Measurements from ENCODE around the gene NDUFS6.

NDUFS6 gene

DNA sequence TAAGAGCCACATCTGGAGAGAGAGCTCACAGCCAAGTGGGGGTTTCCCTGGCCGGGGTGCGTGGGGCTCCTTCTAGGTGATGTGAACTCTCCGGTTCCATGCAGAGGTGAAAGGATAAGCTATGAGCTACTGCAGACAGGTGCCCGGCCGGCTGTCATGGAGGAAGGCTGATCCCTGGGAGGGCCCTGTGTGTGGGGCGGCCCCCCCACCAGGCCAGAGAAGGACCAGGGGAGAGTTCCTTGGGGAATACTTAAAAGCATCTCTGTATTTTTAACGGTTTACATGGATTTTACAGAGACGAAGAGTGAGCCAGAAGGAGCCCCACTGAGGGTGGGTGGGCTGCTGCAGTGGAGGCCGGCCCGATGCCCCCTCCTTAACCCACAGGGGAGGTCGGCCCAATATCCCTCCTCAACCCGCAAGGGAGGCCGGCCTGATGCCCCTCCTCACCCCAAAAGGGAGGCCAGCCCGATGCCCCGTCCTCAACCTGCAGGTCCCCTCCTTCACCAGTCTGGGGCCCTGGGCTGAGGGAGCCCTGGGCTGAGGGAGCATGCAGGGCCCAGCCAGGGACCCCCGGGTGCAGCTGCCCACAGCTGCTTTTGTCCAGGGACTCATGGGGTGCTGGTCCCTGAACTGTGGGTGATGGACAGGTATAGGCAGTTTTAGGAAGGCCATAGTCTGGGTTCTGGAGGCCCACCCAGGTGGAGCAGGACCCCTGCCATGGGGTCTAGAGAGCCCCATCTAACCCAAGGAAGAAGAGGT, 33.5 kb upstream of the NDUFS6 start:
- DNase-seq = no peak

DNA sequence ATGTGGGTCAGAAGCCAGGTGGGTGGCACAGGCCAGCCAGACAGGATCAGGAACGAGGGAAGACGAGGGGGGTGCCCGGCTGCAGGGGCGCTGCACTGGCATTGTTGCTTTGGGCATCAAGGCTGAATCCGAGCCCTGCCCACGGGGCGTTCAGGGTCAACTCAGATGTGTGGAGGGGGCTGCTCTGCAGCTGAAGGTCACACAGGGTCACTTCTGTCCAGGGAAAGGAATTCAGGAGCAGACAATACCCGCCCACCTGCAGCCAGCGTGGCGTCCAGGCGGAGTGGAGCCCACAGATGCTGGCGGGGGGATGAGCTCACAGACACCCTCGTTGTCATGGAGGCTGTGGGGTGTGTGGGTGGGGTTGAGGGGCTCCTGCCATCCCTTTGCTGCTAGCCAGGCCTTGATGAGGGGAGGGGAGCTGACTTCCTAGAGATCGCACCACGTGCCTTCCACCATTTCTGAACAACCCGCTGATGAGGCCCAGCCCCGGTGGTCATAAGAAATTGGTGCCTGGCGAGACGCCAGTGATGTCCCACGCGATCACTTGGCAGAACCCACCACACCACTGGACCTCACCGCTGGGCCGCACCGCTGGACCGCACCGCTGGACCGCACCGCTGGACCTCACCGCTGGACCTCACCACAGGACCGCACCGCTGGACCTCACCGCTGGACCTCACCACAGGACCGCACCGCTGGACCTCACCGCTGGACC, 32.8 kb upstream of the NDUFS6 start:
- no peak for DNase-seq

DNA sequence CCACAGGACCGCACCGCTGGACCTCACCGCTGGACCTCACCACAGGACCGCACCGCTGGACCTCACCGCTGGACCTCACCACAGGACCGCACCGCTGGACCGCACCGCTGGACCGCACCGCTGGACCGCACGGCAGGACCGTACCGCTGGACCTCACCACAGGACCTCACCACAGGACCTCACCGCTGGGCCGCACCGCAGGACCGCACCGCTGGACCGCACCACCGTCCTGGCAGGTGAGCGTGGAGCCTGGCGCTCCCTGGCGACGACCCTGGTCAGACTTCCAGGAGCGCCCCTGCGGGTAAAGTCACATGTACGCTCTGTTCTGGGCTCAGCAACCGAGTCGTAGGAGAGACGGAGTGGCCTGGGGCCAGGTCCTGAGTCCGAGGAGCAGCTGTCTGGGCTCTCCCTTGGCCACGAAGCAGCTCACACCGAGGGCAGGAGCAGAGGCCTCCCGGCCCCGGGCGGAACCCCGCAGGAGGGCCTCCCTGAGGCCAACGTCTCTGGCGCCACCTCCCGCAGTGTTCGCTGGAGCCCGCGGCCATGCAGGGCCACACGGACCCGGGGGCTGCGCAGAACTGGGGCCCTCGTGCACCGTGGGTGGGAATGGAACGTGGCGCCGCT, 32.1 kb upstream of the NDUFS6 start:
- no peak for DNase-seq

DNA sequence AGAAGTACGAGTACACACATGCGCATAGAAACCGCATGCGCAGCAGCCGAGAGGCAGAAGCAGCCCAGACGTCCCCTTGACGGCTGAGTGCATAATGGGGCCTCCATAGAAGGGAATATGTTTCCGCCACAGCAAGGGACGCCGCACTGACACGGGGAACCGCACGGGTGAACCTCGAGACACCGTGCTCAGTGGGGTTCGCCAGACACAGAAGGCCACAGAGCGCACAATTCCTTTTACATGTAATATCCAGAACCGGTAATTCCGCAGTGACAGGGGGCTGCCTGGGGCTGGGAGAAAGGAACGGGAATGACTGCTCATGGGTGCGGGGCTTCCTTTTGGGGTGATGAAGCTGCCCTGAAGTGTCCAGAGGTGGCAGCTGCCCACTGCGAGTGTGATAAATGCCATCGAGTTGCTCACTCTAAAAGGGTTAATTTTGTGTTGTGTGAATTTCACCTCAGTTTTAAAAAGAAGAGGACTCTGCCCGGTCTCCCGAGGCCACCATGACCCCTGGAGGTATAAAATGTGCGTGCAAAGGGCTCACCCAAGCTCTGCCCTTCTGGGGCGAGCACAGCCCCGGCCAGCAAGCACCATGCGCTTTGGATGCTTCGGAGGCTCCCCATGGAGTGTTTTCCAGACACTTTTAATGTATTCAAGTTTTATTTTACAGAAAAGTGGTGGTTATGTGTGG, 31.3 kb upstream of the NDUFS6 start:
- no peak for DNase-seq

DNA sequence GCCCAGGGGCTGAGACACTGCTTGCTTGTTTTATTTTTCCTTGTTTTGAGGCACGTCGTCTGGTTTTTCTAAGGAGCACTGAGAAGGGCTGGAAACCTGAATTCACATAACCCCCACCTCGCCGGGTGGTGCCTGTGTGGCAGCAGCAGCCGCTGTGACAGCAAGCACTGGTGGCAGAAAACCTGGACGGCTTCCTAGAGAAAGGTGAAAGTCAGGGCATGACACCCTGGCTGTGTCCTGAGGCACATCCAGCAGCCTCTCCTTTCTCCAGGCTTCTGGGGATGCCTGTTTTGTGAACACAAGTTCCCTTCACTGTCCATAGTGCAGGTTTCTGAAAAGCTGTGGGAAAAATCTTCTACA, 30.8 kb upstream of the NDUFS6 start:
- DNase-seq = no peak

DNA sequence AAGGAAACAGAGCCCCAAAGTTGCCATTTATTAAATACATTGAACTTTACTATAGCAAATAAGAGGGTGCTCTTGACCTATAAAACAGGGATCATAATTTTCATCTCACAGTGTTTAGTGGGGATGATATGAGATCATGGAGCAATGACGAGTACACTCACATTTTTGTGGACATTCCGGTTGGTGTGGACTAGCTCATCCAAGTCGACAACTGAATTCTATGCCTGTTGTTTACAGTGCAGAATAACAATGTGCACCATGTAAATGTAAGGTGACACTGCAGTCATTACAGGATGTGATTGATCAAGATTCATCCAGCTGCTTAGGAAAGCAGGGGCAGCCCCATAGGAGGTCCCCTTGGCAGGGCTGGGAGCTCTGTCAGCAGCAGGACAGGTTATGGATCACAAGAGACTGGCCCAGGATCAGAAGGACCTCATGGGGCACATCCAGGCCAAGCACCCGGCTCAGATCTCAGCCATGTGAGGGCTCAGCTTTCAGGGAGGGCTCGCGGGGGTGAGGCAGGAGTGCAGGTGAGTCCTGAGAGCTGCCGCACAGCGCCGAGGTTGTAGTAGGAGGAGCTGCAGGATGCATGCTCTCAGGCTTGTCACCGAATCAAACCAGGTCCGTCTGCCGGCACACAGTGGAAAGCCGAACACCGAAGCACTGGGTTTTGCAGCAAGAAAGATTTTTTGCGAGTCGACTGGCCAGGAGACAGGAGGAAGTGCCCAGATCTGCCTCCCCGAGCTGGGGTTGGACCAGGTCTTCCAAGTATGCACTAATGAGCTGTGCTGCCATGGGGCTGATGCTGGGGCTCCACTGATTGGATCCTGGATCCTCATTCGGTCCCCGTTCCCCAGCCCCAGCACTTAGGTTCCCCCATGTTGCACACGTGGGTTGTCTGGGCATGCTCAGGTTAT, 29.8 kb upstream of the NDUFS6 start:
- no peak for DNase-seq

DNA sequence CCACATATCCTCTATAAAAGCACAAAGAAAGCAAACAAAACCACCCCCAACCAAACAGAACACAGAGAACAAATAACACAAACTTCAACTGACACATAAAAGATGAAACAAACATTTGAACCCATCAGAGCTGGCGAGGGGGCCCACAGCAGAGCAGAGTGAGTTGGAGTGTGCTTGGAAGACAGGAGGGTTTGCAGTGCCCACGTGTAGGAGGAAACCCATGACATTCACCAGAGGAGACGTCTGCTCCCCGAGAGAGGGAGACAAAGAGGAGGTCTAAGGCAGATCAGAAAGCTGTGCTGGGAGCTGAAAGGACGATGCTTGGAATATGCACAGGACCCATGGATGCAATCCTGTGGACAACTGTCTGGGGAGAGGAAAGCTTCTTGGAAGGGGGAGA, 28.6 kb upstream of the NDUFS6 start:
- DNase-seq = no peak

DNA sequence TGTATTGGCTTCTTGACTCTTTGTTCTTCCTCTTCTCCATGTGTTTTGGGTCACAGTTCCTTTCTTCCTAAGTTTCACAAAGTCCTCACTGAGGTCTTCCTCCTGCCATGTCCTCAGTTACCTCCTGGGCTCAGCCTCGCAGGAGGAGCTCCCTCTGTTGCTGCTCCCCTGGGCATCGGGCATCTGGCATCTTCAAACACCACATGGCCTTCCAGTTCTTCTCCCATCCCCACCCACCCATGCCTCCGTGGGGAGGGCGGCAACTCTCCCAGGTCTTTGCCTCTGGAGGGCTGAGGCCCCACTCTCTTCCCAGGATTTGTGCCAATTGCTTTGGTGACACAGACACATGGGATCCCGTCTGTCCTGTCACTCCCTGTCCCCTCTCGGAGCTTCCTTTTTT, 24.4 kb upstream of the NDUFS6 start:
- no peak for DNase-seq

DNA sequence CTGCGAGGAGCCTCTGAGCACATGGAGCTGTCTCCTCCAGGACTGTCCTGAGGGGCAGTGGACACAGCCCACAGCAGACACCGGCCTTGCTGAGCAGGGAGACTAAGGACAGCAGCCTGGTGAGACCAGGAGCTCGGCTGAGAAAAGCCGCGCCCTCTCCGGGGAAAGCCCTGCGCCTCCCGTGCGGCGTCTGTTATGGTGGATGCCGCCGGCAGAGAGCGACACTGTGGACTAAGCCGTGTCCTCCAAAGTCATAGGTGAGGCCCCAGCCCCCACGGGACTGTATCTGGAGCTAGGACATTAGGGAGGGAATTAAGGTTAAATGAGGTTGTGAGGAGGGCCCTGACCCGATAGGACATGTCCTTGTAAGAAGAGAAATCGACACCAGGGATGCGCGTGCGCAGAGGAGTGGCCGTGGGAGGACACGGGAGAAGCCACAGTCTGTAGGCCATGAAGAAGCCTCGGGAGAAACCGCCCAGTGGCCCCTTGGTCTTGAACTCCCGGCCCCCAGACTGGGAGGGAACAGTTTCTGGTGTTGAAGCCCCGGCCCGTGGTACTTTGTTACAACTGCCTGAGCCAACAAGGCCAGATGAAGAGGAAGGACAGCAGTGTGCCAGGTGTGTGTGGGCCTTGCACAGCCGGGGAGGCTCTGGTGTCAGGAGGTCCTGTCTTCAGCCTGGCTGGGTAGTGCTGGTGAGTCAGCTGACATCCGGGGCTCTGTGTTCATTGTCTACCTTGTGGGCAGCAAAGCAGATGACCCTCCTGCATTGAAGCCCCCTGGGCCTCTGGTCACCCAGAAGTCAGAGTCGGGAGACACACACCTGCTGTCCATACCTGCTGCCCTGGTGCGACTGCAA, 23.7 kb upstream of the NDUFS6 start:
- no peak for DNase-seq

DNA sequence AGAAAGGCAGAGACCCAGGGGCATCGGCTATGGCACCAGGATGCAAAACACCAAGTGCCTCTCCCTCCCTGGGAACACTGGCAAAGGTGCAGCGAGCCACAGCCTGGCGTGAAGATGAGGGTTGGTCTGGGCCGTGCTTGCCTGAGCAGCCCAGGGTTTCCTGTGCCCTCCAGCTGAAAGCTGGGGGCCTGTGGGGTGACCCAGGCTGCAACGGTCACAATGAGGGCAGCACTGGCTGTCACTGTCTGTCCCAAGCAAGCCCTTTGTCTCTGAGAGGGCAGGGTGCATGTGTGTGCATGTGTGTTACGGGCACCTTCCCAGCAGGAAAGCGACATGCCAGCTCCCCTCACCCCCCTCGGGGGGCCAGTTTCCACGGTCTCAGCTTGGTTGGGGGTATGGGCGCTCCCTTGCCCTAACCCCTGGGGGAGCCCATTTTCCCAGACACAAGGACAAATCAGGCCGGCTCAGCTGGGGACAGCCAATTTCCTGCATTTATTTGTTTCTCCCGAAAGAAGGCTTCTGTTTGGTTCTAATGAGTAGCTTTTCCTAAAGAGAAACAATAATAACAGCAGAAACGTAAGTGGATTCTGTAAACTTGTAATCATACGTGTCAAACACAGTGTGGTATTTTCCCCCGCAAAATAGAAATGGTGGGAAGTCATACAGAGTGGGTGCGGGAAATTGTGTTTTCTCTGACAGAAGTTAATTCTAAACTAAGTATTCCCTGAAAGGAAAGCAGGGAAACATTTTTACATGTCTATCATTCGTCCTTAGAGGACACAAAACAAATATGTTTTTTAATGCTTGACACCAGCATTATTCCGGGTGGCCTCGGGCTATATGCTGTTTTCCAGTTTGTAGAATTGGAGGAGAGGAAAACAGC, 22.8 kb upstream of the NDUFS6 start:
- DNase-seq = no peak

DNA sequence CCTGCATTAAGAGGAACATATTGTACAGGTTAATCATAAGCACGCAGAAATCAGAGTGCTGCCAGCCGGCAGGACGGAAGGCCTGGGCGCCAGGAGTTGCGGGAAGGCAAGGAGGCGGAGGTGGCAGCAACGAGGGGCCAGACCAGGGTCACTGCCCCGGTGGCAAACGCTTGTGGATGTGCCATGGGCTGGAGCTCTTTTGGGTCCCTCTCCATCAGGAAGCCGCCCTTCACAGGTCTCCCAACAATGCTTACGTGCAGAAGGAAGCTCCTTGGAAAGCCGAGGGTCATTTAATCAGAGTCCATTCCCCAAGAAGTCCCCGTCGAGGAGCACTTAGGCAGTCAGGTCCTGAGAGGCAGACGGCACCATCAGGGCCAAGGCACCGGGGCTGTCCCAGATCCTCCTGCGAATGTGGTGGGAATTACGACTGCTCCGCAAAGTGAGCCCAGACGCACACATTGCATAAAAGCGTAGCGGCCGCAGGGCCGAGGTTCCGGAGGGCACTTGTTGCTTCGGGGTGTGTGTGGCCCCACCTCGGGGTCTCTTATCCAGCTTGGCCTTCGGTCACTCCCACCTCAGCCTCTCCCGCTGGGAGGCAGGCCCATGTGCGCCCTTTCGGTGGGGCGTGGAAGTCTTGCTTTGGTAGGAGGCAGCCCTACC, 22.1 kb upstream of the NDUFS6 start:
- no peak for DNase-seq

DNA sequence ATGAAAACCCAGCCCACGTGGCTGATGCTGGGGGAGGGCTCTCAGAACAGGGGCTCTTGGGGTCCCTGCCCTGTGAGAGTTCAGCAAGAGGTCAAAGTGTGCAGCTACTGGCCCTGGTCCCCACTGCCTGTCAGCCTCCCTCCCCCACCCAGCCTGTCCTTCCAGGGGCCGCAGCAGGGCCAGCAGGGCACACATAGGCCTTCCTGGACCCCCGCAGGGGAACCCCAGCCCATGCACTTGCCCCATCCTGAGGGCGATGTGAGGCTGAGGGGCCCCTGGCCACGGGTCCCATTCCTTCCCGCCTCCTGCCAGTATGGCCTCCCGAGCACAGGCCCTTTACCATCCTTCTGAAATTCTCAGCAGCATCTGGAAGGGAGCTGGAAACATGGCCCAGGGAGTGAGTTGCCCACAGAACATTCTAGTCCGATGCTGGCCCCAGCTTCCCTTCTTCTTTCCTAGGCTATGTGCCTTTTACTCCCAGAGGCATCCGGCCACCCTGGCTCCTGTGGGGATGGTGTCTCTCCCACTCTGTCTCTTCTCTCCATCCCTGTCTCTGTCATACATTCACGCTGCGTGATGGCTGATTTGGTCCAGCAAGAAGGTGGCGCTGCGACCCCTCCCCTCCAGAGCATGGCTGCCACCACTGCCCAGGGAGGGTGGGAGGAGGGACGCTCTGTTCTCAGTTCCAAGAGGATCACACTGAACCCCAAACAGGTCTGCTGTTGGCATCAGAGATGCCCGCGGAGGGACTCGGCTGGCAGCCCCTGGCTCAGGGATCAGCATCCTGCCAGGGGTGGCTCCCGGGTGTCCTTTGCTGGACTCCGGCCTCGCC, 21.2 kb upstream of the NDUFS6 start:
- DNase-seq = no peak

DNA sequence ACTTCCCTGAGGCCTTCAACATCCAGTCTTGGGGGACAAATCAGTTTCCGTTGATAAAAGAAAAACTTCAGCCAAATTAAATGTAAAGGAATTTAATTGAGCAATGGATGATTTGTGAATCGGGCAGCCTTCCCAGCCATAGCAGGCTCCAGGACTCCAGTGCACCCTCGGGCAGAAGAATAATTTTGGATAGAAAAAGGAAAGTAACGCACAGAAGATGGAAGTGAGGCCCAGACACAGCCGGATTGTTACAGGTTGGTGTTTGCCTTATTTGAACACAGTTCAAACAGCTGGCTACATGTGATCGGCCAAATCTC, 20.6 kb upstream of the NDUFS6 start:
- DNase-seq = no peak

DNA sequence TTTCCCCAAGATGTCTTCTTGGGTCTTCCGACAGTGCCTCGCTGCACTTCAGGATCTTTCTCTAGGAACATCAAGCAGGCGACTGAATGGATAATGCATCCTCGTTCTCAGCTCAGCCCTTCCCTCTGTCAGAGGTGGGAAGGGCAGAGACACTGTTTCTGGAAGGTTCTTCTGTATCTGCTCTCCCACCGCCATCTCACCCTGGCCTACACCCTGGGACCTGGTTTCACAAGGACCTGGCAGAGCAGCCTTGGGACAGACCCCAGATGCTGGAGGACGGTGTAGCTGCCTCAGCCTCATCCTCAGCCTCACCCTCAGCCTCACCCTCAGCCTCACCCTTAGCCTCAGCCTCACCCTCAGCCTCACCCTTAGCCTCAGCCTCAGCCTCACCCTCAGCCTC, 20.1 kb upstream of the NDUFS6 start:
- no peak for DNase-seq

DNA sequence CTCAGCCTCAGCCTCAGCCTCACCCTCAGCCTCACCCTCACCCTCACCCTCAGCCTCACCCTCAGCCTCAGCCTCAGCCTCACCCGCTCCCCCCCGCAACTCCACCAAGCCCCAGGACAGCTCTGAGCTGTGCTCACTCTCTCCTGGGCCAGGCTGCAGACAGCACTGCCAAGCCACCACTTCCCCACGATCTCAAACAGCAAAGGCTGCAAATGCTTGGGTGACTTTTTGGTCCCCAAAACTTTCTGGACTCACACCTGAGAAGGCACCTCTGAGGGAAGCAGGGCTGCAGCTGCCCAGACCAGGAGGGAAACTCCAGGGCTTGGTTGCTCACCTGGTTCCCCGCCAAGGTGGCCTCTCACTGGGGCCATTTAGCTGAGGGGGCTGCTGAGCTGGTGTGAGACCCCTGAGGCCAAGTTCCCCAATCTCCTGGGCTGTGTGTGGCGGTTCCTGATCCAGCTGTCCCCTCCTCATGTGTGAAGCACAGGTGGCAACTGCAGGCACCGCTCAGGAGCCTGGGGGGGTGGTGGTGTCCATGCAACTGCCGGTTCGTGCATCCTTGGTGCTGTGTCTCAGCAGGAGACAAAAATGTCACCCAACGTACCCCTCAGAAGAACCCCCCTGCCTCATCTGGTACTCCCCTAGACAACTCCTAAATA, 19.4 kb upstream of the NDUFS6 start:
- DNase-seq = no peak

DNA sequence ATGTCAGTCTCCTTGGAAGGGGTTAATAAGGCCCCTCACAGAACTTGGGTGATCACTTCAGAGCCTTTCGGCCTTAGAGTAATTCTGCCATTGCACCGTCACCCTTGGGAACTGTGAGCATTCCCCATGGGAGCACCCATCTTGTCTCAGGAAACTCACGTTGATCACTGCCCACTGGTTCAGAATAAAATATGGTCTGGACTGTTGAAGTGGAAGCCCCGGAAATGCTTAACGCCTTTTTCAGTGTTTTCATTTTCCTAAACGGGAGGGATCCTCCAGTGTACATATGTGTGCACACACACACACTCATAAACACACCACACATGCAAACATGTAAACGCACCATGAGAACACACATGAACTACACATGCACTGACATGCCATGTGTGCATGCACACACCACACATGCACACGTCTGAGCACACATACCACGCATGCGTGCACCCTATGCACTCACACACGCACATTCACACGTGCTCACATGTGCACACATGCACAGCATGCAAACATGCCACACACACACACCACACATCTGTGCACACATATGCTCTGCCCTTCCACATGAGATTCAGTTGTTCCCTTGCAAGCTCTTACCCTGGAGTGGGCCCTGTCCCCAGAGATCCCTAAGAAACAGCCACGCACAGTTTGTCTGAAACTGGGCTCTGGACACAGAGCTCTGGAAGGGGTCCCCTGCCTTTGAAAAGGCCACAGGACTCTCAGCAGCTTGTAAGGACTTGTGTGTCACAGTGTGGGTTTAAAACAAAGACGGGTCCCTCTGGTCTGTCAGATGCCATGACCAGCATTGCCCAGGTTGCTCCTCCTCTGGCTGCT, 18.6 kb upstream of the NDUFS6 start:
- no peak for DNase-seq

DNA sequence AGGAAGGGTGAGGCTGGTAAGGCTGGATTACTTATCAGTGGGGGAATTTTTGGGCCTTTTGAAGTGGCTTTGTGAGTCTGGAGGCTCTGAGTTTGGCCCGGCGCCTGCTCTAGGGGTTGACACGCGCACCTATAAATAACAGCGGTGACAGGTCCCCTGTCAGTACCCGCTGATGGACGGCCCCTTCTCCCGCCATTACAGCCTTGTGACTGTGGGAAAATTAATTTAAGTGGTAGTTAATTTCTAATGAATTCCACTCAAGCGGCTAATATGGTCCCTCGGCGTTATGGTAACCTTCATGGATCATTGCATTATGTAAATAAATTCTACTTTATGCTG, 18.0 kb upstream of the NDUFS6 start:
- no peak for DNase-seq
